ENCODE results near the gene TMEM272.
A peak's percentile ranks its signal among the peaks of the same experiment; 100 is the strongest.
"Not testable (repeated sequence)": the region's sequence is repeated elsewhere in the genome, so short reads cannot be mapped to it uniquely, and the experiment has no call there.

Gene TMEM272

DNA sequence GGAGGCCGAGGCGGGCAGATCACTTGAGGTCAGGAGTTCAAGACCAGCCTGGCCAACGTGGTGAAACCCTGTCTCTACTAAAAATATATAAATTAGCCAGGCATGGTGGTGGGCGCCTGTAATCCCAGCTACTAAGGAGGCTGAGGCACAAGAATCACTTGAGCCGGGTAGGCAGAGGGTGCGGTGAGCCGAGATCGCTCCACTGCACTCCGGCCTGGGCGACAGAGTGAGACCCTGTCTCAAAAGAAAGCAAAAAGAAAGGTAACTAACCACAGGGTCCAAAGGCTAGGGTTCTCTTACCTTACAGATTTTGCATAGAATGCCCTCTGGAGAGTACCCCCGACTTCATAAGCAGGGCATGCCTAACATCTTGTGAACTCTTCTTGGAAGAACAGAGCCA is 20.3 kb downstream of the TMEM272 start:
- not testable (repeated sequence) for DNase-seq

DNA sequence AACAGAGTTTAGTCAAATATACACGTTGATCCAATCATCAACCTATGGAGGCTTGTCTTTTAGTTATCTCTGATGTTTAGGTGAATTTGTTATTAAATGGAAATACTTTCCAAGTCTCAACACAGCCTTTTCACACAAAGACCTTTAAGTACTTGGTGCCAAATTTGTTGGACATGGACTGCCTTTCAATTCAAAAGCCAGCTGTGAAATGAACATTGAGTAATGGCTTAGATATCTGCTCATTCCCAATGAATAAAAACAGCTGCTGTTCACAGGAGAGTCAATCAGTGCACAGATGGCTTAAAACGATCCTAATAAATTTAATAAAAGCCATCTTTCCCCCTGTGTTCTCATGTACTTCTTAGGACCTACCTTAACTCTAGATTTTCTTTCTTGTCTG is 21.1 kb downstream of the TMEM272 start:
- no peak for DNase-seq

DNA sequence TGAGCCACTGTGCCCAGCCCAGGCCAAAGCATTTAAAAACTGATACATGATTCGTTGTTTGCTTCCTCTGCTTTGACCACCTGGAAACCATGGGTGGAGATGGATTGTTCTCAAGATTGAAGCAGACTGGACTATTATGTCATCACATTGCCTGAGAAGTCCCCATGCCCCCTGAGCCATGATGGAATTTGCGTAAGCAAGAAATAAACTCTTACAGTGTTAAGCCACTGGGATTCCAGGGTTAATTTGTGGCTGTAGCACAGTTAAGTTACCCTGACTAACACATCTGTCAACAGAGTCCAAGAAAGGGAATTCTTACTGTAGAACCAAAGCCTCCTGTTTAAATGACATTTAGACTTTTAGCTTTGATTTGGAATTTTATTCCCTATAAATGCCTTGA is 21.6 kb downstream of the TMEM272 start:
- no peak for DNase-seq

DNA sequence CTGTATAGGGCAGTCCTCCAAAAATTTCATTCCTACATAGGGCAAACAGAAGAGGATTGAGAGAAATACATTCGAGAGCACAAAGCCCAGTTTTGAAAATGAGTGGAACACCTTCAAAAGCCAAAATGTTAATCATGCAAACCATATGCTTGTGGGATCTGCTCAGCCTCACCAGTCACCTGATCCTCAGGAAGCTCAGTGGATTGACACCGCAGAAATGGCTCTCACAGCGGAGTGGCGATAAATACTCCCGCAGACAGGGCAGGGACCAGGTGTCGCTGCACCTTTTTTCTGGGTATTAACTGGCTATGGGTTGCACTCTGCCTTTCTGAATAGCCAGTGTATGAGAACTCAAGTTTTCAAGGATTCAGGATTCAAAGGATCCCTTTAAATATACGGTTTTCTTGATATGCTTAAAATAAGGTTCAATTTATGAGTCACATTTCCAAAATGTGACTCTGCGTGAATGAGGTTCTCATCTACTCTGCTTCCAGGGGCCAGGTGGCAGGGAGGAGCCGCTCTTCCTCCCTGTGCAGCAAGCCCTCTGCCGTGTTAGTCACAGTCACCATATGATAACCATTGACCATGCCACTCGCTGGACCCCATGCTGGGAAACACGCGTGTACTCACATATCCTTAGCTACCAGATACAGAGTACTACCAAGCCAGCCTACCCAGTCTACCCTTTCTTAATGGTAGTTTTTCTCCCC is 22.7 kb downstream of the TMEM272 start:
- peak in 1 of 2 experiments; percentile 49 for DNase-seq

- DNase-seq: no peak
These were observed 23.4 kb downstream of the TMEM272 start for GRCh38 chr13:51821606-51822005.

DNA sequence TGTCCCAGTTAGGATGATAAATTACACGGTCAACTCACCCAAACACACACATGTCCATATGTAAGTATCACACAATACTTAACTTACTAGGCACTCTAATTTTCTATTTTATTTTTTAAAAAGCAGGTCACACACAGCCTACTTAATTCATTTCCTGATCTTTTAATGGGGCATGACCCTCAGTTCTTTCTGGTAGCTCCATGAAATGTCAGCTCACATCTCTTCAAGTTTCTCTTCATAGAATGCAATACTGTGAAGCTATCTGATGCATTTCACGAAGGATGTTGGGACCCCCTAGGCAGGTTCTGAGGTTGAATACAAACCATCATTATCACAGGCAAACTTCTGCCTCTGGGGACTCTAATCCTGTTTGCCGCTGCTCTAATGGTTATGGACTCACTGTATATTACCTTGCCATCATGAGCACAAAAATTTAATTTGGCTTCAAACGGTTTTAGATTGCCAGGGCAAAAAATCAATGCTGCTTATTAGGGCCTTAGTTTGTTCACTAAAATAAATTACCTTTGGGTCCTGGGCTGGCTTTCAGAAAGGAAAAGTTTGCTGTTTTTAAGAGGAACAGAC is 24.9 kb downstream of the TMEM272 start:
- no peak for DNase-seq

GRCh38 chr13:51819544-51819943 is 25.4 kb downstream of the TMEM272 start:
- DNase-seq: no peak

GRCh38 chr13:51818781-51819511 is 26.0 kb downstream of the TMEM272 start:
- DNase-seq: peak; percentile 71 to 80

GRCh38 chr13:51818276-51818675 is 26.7 kb downstream of the TMEM272 start:
- no peak for DNase-seq

- no peak for DNase-seq
These were observed 27.3 kb downstream of the TMEM272 start for GRCh38 chr13:51817717-51818116.

GRCh38 chr13:51816604-51817249 is 28.2 kb downstream of the TMEM272 start:
- DNase-seq: no peak

GRCh38 chr13:51815848-51816247 is 29.1 kb downstream of the TMEM272 start:
- no peak for DNase-seq

DNA sequence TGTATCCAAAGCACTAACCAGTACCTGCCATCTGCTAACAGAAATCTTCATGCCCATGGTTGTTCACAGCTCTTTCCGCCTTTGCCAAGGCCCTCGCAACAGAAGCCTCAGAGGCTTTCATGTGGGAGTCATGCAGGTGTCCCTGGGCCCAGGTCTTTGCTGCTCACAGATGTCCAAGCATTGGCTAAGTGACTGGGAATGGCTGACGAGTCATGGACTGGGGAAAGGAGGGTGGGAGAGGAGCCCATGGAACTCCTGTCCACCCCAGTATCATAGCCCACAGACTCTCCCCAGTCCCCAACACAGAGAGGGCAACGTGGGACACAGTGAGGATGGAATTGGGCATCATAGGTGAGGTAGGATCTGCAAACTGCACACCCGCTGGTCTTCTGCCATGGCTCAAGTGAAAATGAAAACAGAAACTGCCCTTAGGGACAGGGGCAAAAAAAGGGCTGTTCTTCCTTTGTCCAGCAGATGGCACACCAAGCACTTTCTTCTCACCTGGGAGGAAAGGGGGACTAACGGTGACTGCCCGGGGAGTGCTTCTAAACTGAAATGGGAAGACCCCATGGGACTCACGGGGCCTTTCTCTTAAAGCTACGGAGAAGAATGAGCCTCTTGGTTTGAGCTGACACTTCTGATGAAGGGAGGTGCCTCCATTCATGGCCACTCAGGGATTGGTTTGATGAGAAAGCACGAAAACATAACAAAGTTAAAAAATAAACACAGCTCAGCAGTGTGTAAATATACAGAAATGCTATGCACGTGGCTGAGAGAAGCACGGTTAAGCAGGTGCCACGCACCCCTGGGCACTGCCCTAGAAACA is 29.9 kb downstream of the TMEM272 start:
- DNase-seq: peak; percentile 81 to 84

DNA sequence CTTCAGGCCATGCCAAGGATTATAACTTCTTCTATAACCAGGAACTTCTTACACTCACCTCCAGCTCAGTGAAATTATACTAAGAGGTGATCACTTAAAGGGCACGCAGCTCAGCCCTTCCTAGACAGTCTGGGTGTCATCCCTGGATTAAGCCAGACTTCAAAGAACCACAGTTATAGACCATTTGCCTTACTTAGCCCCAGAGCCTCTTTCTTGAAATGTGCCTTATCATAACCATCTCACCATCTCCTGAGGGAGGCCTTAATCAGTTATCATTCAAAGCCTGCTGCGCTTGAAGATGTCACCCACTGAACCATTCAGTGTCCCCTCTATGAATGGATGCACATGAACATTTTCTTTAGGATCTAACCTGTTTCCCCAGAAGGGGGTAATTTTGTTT is 30.9 kb downstream of the TMEM272 start:
- no peak for DNase-seq

GRCh38 chr13:51811920-51812451 is 33.0 kb downstream of the TMEM272 start:
- DNase-seq: peak in 1 of 2 experiments; percentile 42

DNA sequence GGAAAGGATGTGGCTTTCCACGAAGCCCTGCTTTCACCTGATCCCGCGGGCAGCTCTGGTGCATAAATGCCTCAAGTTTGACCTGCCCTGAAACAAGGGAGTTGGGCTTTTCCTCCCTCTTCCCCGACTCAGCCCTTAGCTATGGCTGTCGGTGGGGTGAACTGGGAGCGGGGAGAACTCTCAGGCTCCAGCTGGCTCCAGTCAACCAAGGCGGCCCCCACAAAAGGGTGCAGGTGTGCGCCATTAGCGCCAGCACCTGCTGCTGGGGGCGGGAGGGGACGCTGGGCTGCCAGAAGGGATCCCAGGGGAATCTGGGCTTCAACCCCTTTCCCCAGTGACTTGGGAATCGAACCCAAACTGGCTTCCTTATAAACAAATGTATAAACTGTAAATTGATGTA is 33.9 kb downstream of the TMEM272 start:
- DNase-seq: no peak

- DNase-seq: no peak
These were observed 36.2 kb downstream of the TMEM272 start for GRCh38 chr13:51808811-51809210.

DNA sequence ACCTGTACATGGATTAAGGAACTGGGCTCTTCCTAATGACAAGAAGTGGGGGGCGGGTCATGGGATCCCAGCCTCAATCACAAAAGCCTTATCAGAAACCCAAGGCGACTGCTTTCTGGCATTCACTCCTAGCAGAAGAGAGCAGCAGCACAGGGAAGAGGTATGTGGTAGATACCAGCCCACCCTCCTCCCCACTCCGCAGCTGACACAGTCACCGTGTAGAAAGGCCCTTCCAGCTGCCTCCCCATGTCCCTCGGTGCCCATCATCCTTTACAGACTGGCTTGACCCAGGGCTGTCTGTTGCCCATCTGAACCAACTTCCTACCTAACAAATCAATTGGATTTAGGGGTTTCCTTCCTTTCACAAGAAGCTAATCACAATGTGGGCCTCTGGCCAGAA is 37.9 kb downstream of the TMEM272 start:
- no peak for DNase-seq

GRCh38 chr13:51806566-51806965 is 38.4 kb downstream of the TMEM272 start:
- no peak for DNase-seq

DNA sequence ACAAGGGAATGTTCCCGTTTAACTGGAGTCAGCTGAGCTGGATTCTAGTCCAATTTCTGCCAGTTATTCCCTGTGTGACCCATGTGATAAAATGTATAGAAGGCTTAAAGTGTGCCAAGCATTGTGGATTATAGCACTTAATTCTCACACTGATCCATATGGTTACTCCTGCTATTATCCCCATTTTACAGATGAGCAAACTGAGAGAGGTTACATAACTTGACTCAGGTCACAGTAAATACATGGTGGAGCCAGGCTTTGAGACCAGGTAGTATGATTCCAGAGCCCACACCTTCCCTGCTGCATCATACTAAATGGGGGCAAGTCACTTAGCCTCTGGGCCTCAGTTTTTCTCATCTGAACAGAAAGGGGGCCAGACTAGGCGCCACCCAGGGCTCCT is 39.1 kb downstream of the TMEM272 start:
- no peak for DNase-seq

DNA sequence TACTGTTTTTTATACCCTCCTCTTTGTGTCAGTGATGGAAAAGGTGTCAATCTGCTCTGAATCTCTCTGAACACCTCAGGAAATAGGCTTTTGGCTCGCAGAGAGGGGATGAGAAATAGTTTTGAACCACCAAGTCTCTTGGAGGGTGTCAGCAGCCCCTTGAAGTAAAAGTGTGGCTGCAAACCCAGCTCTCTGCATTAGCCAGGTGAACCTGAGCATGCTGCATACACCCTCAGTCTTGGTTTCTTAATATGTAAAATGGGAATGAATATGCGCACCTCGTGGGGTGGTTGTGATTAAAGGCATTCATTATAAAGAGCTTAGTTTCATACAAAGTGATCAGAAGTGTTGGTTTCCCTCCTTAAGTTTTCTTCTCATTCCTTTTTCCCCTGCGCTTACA is 39.7 kb downstream of the TMEM272 start:
- no peak for DNase-seq

All from activated CD4-positive, alpha-beta T cell treated with anti-CD3 and anti-CD28 coated beads, Interleukin-2, amount 50 U/mL, for 48 hours (primary cell).